ENCODE measurements around the gene GTSF1L. TPM values are rescaled to one million over a fixed set of nuclear protein-coding genes. Genes with fewer than 3 reads are reported as not detected.

Gene GTSF1L
- total and polyA plus RNA-seq, 8 donors: not detected

DNA sequence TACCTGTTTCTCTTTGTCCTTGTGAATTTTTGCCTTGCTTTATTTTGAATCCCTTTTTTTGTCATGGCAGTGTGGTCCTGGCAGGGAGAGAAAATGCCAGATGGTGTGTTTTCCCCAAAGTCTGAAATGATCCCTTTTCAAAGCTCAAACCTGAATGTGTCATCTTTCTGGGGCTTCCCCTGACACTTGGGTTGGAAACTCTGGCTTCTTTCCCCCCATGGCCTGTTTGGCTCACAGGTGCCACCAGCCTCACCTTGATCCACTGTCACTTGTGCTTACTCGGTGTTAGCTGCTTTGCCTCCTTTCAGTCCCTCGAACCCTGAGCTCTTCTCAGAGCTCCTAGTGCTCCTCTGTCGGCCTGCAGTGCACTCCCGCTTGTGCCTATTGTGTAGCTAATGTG is 37.6 kb downstream of the GTSF1L start:
- no peaks in the 10 kb centered on the region for H3K4me1 ChIP-seq
- no peak overlapping the region for H3K4me3 ChIP-seq
- H3K9me3 ChIP-seq: no peaks in the 10 kb centered on the region
- H3K36me3 ChIP-seq: no peaks in the 10 kb centered on the region
- no peaks in the 10 kb centered on the region for H3K27me3 ChIP-seq
- TF ChIP-seq, protein P1, sequence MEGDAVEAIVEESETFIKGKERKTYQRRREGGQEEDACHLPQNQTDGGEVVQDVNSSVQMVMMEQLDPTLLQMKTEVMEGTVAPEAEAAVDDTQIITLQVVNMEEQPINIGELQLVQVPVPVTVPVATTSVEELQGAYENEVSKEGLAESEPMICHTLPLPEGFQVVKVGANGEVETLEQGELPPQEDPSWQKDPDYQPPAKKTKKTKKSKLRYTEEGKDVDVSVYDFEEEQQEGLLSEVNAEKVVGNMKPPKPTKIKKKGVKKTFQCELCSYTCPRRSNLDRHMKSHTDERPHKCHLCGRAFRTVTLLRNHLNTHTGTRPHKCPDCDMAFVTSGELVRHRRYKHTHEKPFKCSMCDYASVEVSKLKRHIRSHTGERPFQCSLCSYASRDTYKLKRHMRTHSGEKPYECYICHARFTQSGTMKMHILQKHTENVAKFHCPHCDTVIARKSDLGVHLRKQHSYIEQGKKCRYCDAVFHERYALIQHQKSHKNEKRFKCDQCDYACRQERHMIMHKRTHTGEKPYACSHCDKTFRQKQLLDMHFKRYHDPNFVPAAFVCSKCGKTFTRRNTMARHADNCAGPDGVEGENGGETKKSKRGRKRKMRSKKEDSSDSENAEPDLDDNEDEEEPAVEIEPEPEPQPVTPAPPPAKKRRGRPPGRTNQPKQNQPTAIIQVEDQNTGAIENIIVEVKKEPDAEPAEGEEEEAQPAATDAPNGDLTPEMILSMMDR (IDR thresholded peaks at IDR 0.05): no peak
- ATAC-seq (no peak), DNase-seq (peak in 1 of 4 donors; percentile 20)
- intact Hi-C loops (cut with DNase I): no loop called here
- no peak overlapping the region for H3K27ac ChIP-seq

DNA sequence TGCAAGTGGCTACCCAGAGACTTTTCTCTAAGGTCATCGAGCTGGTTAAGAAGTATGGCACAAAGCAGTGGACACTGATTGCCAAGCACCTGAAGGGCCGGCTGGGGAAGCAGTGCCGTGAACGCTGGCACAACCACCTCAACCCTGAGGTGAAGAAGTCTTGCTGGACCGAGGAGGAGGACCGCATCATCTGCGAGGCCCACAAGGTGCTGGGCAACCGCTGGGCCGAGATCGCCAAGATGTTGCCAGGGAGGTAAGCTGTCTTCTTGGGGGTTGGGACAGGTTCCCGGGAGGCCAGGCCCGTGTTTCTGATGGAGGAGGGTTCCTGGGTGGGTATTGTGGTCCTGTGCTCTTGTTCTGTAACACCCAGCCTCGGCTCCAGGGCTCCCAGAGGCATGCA is 40.0 kb downstream of the GTSF1L start:
- intact Hi-C loops (cut with DNase I): no loop called here
- TF ChIP-seq, protein P1 (IDR thresholded peaks at IDR 0.05): no peak
- H3K4me3 ChIP-seq: no peak overlapping the region
- no peaks in the 10 kb centered on the region for H3K36me3 ChIP-seq
- ATAC-seq (no peak), DNase-seq (no peak)
- H3K27me3 ChIP-seq: no peaks in the 10 kb centered on the region
- no peaks in the 10 kb centered on the region for H3K9me3 ChIP-seq
- H3K27ac ChIP-seq: no peak overlapping the region
- H3K4me1 ChIP-seq: no peaks in the 10 kb centered on the region

DNA sequence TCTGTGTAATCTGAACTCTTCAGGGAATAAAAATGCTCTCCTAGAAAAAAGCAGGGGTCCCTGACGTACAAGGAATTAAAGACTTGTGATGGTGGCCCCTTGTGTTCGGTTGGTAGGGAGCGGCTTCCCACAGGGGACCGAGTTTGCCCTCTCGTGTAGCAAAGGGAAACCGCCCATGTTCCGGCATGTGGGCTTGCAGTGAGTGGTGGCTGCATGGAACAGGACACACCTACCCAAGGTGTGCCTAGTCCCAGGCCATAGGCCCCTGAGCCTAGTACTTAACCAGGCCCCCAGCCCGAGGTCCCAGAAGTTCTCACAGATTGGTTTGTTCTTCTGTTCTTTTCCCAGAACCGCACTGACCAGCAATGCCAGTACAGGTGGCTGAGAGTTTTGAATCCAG is 44.4 kb downstream of the GTSF1L start:
- H3K4me3 ChIP-seq: no peak overlapping the region
- DNase-seq (no peak), ATAC-seq (no peak)
- TF ChIP-seq, protein P1 (IDR thresholded peaks at IDR 0.05): no peak
- H3K4me1 ChIP-seq: no peaks in the 10 kb centered on the region
- no peaks in the 10 kb centered on the region for H3K36me3 ChIP-seq
- no peaks in the 10 kb centered on the region for H3K27me3 ChIP-seq
- H3K9me3 ChIP-seq: no peaks in the 10 kb centered on the region
- no peak overlapping the region for H3K27ac ChIP-seq
- intact Hi-C loops (cut with DNase I): no loop called here

DNA sequence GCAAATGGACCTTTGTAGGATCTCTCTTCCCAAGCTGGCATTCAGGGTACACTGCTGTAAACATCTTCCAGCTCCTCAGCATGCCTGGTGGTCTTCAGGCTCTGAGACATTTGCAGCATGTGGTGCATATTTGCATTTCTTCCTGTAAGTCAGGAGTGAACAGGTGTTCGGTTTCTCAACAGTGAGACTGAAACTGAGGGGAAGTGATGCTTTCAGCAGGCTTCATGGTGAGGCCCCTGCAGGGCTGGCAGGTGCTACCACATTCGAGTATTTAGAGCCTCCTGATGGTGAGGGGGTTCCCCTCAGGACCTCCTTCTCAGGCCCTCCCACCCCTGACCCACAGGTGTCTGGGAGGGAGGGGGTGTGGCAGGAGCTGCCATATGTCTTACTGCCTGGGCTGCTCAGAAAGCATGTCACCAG is 44.8 kb downstream of the GTSF1L start:
- intact Hi-C loops (cut with DNase I): no loop called here
- ATAC-seq: peak; percentile 27
- Histone ChIP-seq H3K4me1 (no peaks in the 10 kb centered on the region), H3K9me3 (no peaks in the 10 kb centered on the region), H3K4me3 (no peak overlapping the region), H3K36me3 (no peaks in the 10 kb centered on the region), H3K27ac (no peak overlapping the region), H3K27me3 (no peaks in the 10 kb centered on the region)
- TF ChIP-seq, protein P1 (IDR thresholded peaks at IDR 0.05): no peak
- DNase-seq: no peak

DNA sequence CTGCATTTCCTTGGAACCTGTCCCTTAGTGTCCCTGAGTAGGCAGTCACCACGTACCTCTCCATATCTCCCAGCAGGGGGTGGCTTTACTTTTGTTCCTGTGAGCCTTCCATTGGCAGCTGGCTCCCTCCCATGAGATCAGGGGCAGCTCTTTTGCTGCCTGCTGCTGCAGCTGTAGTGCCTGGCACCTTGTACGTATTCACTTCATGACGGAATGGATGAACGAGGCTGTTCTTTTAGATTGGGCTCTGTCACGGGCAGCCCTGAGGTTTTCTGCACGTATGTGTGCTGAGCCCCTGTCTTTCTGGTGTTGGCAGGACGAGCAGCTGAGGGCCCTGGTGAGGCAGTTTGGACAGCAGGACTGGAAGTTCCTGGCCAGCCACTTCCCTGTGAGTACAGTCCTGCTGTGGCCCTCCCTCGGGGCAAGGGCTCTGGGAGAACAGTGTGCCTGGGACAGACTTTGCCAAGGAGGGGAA is 45.3 kb downstream of the GTSF1L start:
- H3K27ac ChIP-seq: no peak overlapping the region
- no peaks in the 10 kb centered on the region for H3K27me3 ChIP-seq
- intact Hi-C loops (cut with DNase I): no loop called here
- ATAC-seq (no peak), DNase-seq (peak in 1 of 4 donors; percentile 13)
- no peaks in the 10 kb centered on the region for H3K36me3 ChIP-seq
- no peaks in the 10 kb centered on the region for H3K9me3 ChIP-seq
- TF ChIP-seq, protein P1 (IDR thresholded peaks at IDR 0.05): no peak
- H3K4me3 ChIP-seq: no peak overlapping the region
- H3K4me1 ChIP-seq: no peaks in the 10 kb centered on the region
